C4-2B (cell line): ENCODE measurements around the gene OR8H2.
"Not testable (repeated sequence)": the region's sequence is repeated elsewhere in the genome, so short reads cannot be mapped to it uniquely, and the experiment has no call there.

Source experiments
- CTCF ChIP-seq: fragments of 450-650 bp; conservative IDR thresholded peaks from 2 replicates; pipeline ENCODE4 v1.5.1; 2017; ENCODE audit warnings: mild to moderate bottlenecking
- ZFX ChIP-seq: fragments of 450-650 bp; IDR thresholded peaks from 2 replicates; pipeline ENCODE4 v1.6.1; 2017

GRCh38 chr11:56143681-56144080 is 40.2 kb downstream of the OR8H2 start:
- TF ChIP-seq CTCF, ZFX: not testable (repeated sequence)
